NCI-H2081 treated with DMSO at 0.1 percent for 48 hours (cell line): ENCODE measurements around the gene CRIP1.

Experiments
- DNase-seq: peaks from one replicate; lab custom pipeline; 2025; lab: John Stamatoyannopoulos, UW

The CRIP1 gene

DNA sequence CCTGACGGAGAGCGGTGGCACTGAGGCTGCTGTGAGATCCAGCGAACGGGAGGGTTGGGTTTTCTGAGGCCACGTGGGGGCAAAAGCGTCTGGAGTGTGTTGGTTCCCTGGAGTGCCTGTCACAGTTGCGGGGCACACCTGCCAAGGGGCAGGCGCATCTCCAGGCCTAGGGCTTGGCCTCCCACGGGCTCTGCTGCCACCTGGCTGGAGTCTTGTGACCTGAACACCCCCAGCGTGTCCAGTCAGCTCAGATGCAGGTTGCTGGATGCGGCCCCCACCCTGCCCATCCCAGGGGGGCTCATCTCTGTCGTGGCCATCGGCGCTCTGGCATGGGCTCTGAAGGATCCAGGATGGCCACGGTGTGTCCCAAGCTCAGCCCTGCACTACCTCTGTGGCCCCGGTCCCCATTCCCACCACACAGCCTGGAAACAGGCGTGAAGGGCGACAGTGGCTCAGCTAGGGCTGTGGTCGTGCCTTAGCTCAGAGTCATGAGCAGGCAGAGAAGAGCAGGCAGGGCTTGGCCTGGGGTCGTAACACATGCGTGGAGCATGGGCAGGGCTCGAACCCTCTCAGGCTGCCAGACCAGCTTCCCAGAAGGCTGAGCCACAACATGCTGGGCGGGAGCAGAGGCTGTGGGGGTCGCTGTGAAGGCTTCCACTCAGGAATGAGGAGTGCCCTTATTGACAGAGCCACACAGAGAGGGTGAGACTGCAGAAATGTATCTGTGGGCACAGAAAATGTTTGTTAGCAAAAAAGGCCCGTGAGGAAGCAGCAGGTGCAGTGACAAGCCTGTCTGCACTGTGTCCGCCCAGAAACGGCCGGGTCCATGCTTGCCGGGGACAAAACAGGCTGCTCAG is 35.6 kb upstream of the CRIP1 start:
- no peak for DNase-seq

DNA sequence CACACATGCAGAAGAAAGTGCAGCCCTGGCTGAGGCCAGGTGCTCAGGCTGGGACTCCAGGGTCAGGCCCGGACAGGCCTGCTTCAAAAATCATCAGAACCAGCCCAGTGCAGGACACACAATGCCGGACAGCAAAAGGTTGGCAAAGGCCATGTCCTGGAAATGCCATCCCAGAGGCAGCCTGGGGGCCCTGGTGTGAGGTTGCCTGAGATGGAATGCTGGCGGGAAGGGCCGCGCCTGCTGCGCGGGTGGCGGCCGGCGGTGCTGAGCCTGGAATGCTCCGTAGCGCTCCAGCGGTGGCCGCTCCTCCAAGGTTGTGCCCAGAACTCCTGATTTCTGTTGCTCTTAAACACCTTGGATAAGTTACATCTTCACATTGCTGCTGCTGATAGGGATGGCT is 33.7 kb upstream of the CRIP1 start:
- DNase-seq, result no peak

DNA sequence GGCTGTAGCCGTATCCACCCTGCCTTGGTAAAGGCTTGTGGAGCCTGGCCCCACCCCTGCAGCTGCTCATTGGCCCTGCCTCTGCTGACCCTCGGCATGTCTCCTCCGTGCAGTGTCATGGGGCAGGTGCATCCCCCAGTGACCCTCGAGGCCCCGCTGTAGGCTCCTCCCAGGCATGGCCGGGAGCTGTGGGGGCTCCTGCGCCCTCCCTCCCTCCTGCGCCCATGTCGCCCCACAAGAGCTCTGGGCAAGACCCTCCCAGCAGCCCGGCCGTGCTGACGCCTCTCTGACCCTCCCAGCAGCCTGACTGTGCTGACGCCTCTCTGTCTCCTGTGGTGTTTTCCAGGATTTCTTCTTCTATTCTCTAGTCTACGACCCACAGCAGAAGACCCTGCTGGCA is 32.8 kb upstream of the CRIP1 start:
- DNase-seq, result no peak

DNA sequence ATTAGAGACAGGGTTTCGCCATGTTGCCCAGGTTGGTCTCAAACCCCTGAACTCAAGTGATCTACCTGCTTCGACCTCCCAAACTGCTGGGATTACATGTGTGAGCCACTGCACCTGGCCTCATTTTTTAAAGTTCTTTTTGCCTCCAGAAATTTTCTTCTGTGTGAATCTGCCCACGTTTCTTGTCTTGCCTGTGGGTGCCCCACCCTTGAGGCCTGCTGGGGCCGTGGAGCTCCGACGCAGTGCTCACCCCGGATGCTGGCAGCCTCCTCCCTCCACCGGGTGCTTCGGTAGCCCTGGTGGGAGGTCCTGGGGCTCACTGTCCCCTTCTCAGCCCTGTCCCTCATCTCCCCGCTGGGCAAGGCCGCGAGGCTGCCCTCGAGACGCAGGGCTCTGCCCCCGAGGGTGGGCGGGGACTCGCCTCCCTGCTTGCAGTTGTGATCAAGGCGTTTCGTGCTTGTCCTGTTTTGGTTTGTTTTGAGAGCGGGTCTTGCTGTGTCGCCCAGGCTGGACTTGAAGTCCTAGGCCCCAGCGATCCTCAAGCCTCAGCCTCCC is 31.5 kb upstream of the CRIP1 start:
- DNase-seq, result no peak

GRCh38 chr14:105455766-105456660 is 30.7 kb upstream of the CRIP1 start:
- no peak for DNase-seq

GRCh38 chr14:105456736-105457617 is 29.7 kb upstream of the CRIP1 start:
- DNase-seq, result no peak

GRCh38 chr14:105458010-105458409 is 28.7 kb upstream of the CRIP1 start:
- DNase-seq, result no peak

DNA sequence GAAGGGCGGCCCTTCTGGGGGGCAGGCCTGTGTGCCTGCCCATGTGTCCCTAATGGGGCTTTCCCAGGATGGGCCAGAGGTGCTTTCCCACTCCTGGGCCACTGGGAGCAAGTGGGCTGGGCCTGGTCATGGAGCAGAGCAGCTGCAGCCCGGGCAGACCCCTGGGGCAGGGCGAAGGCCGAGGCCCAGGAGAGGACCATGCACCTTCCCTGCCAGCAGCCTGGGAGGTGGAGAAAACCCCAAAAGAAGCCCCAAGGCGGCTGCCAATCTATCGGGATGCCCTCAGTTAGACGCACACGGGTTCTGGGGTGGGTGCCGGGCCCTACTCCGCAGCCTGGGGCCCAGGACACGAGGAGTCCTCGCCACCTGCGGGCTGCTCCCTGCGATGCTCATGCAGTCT is 28.1 kb upstream of the CRIP1 start:
- no peak for DNase-seq

GRCh38 chr14:105460116-105460515 is 26.6 kb upstream of the CRIP1 start:
- no peak for DNase-seq

DNA sequence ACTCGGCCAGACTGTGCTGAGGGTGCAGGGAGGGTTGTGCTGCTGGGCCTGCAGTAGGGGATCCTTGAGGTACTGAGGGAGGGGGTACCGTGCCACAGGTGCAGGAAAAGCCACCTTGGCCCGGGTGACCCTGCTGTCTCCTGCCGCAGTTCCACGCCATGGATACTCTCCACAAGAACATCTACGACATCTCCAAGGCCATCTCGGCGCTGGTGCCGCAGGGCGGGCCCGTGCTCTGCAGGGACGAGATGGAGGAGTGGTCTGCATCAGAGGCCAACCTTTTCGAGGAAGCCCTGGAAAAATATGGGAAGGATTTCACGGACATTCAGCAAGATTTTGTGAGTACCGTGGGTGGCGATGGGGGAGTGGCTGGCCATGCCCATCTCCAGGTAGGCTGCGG is 26.1 kb upstream of the CRIP1 start:
- no peak for DNase-seq

- DNase-seq, result no peak
Observed at GRCh38 chr14:105461903-105462302, 24.8 kb upstream of the CRIP1 start.

GRCh38 chr14:105464501-105464900 is 22.2 kb upstream of the CRIP1 start:
- DNase-seq, result no peak

DNA sequence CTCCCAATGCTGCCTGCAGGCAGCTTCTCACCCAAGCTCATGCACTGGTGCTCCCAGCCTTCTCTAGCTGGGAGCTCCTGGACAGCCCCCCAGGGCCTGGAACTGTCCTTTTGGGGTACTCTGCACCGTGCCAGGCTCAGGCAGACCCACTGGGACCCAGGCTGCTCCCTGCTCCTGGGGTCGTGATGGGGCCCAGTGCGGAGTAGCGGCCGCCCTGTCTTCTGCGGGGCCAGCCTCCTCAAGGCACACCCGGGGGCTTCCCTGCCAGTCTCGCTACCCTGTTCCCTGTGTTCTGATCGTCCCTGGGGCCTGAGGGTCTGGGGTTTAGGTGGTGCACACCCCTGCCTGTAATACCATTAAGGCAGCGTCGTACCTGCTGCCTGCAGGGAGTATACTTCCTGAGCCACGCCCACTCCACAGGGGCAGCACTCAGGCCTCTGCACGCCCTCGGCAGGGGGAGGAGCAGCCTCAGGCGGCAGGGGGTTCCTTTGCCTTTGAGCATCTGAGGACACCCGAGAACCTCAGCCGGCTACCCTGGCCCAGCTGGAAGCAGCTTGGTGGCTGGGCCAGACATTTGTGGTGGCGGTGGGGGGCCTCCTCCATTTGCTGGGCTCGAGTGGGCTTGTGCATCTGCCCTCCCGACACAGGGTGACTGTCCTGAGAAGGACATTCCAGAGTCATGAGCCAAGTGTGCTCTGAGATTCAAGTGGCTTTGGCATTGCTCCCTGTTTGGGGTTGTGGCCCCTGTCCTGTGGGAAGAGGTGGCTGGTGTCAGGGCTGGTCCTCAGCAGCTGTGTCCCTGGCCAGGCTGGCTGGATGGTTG is 21.3 kb upstream of the CRIP1 start:
- no peak for DNase-seq

- no peak for DNase-seq
Observed at GRCh38 chr14:105466531-105467248, 20.0 kb upstream of the CRIP1 start.

- DNase-seq, result no peak
Observed at GRCh38 chr14:105467249-105467941, 19.3 kb upstream of the CRIP1 start.

GRCh38 chr14:105467942-105468471 is 18.7 kb upstream of the CRIP1 start:
- no peak for DNase-seq

DNA sequence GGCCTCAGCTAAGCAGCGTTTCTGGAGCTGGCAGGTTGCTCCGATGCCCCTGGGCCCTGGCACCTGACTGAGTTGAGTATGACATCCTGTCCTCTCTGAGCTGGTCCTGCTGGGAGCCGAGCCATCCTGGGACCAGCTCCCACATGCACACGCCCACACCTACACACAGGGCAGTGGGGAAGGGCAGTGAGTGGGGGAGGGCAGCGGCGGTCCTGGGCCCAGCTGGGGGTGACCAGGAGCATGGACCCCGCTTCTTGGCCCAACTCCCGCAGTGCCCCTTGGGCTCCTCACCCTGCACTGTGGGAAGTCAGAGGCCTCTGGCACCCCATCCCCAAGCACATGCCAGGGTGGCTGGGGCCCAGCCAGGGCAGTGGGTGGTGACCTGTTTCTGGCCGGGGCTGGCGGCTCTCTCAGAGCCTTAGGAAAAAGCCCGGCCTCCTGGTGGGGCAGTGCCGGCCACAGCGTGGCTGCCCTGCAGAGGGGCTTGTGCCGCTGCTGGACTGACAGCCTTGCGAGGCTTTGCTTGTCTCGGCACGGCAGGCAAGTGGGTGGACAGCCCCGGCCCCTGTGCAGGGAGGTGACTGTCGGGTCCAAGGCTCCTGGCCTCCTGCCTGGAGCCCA is 18.0 kb upstream of the CRIP1 start:
- DNase-seq, result no peak

DNA sequence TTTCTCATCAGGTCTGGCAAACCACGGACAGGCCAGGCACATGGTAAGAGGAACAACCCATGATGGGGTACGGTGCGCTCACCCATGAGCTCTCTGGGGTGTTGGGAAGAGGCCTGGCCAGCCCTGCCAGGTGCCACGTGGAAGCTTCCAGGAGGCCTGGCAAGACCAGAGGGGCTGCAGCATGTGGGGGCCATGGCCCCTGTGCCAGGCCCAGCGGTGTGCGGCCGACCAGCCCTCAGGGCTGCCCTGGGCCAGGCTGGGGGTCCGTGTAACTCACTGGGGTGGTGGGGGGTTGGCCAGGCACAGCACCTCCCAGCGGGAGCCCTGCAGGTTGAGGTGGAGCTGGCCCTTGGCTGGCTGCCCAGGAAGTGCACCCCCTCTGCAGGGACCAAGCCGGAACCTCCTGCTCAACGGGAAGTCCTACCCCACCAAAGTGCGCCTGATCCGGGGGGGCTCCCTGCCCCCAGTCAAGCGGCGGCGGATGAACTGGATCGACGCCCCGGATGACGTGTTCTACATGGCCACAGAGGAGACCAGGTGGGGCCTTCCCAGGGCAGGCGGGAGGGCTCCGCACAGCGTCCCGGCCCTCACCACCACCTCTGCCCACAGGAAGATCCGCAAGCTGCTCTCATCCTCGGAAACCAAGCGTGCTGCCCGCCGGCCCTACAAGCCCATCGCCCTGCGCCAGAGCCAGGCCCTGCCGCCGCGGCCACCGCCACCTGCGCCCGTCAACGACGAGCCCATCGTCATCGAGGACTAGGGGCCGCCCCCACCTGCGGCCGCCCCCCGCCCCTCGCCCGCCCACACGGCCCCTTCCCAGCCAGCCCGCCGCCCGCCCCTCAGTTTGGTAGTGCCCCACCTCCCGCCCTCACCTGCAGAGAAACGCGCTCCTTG is 17.0 kb upstream of the CRIP1 start:
- DNase-seq, result no peak
